Measurements from ENCODE around the gene MPHOSPH6.
"Not testable (repeated sequence)": the region's sequence is repeated elsewhere in the genome, so short reads cannot be mapped to it uniquely, and the experiment has no call there.

MPHOSPH6 gene, protein sequence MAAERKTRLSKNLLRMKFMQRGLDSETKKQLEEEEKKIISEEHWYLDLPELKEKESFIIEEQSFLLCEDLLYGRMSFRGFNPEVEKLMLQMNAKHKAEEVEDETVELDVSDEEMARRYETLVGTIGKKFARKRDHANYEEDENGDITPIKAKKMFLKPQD

DNA sequence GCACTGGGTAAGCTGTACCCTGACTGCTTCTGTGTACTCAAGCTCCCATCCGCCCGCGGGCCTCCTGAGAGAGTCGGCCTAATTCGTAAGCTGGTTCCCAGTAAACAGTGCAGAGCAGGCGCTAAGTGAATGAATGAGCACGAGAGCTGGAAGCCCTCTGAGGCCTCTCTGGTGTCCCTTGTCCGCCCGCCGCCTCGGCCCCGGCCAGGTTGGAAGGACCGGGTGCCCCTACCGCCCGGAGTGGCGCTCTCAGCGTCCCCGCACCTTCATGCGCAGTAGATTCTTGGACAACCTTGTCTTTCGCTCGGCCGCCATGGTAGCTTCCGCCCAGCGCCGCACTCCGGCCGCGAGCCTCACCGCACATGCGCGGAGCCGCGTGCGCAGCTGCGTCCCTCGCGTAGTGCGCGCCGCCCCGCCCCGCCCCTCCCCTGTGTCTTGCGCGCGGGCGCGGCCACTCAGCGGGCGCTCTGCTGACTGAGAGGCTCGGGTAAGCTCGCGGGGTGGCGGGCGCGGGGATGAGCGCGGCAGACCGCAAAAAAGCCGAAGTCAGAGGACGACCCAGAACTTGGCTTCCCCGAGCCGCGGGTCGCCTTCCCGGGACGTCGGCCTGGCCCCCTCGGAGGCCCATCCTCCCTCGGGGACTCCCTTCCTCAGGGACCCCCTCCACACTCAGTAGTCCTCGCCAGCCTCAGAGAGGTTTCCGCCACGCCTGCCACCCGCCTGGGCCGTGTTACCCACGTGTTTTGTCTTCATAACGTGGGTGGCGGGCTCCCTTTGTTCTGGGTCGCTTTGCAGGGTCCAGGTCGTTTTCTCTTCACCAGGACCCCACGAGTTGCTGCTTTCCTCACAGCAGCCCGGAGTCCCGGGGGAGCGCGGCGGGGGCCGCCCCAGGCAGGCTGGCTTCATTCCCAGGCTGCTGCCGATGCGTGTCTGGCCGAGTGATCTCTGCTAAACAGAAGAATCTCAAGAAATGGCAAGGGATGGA lies at the start of gene MPHOSPH6:
TSS of gene MPHOSPH6 (minus strand) at position 364 of the 985 bp plus-strand sequence. CDS start at position 315, 49 bp downstream.
- FAIRE-seq = no peak

DNA sequence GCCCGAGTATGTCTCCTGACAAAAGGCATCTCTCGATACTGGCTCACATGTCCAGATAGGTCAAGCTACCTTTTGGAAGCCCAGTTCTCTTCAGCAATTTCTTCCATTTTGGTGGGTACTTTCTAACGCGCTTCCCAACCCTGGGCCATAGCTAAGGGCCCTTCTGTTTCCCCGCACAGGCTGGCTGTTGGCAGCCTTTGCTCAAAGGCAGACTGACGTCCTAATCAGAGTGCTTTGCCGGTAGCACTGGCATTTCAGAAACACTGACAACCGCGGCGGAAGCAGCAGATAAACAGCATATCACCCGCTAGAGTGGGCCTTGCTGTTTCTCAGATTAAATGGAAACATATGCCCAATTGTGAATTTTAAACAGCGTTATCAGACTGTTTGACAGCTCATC lies 49.3 kb upstream of the MPHOSPH6 start:
- no peak for FAIRE-seq

DNA sequence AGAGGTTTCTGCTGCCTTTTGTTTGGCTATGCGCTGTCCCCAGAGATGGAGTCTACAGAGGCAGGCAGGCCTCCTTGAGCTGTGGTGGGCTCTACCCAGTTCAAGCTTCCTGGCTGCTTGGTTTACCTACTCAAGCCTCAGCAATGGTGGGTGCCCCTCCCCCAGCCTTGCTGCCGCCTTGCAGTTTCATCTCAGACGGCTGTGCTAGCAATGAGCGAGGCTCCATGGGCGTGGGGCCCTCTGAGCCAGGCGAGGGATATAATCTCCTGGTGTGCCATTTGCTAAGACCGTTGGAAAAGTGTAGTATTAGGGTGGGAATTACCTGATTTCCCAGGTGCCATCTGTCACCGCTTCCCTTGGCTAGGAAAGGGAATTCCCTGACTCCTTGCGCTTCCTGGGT lies 39.3 kb upstream of the MPHOSPH6 start:
- FAIRE-seq = not testable (repeated sequence)

DNA sequence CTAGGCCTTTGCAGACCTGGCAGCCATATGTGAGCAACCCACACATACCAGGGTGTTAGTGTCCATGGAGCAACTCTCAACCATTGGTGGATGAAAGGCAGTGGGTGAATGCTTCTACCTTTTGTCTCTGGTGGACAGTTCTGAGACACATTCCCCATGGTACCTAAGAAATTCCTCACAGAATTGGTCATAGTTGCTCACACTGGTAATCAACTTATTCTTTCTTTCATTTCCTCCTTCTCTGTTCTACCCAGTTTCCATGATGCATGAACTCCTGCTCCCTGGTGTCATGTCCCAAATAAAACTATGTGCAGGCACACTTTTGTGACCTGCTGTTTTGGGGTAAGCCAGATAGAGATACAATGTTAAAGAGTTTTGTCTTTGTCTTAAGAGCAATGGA lies 33.2 kb upstream of the MPHOSPH6 start:
- no peak for FAIRE-seq

DNA sequence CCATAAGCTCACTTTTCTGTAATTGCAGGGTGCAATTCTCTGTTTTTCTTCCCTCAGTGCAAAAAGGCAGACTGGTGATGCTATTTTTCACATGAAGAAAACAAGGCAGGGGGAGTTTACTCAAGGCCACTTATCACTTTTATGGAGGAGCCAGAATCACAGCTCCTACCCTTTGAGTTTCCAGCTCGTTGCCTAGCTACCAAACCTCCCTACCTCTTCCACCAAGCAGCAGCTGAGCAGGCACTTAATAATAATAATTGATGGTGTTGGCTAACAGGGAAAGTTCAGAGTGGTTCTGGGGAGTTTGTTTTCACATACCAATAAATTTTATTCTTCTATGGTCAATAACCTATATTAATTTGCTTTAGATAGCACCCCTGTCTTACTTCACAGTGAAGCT lies 31.9 kb upstream of the MPHOSPH6 start:
- FAIRE-seq = no peak

DNA sequence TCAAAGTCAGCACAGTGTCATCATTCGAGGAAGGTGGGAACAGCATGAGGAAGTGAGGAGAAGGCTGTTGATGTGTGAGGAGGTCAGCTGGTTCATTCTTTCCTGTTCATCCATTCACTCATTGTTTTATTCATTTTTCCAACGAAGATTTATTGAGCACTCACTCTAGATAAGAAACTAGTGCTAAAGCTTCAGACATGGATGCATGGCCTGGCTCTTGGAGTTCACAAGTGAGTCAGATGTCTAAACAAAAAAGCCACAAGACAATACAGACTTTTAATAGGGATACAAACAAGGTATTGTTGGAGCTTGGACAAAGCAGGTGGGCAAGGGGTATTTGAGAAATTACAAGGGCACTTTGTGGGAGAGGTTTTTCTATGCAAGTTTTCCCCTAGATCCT lies 31.3 kb upstream of the MPHOSPH6 start:
- no peak for FAIRE-seq

DNA sequence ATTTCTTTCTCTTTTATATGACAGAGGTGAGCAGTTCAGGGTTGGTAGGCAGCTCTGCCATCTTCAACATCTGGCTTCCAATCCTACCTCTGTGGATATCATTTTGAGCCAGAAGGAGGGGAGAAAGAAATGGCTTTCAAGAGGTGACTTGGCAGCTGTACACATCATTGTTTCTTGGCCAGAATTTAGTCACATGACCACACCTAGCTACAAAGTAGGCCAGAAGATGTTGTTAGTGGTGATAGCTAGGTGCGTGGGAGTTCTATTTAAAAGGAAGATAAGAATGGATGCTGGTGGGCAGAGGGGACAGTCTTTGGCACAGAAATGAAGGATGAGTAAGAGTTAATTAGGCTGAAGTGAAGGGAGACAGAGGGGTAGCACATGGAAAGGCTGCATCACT lies 29.2 kb upstream of the MPHOSPH6 start:
- no peak for FAIRE-seq

DNA sequence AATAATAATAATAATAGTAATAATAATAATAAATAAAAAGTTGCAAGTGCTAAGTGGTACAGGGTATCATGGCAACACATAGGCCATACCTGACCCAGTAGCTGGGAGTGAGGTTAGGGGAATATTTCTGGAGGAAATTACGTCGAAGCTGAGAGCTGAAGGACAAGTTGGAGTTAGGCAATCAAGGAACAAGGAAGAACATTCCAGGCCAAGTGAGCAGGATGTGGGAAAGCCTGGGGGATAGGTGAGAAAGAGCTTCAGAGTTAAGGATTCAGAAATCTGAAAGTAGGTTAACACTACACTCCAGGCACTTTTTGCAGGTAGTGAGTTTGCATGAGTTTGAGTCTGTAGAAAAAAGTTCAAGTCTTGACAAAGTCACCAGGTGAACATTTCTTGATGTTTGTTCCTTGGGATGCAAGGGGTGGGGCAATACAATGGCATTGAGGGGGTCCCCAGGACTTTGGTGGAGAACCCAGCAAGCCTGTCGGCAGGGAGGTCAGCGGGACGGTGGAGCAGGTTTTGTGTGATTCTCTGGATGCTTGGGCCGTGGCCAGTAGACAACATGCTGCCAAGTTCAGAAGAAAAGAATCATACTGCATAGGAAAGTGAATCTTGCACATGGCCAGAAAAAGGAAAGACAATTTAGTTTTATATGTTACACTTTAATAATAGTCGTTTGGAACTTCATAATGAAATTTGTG lies 27.7 kb upstream of the MPHOSPH6 start:
- FAIRE-seq = no peak

DNA sequence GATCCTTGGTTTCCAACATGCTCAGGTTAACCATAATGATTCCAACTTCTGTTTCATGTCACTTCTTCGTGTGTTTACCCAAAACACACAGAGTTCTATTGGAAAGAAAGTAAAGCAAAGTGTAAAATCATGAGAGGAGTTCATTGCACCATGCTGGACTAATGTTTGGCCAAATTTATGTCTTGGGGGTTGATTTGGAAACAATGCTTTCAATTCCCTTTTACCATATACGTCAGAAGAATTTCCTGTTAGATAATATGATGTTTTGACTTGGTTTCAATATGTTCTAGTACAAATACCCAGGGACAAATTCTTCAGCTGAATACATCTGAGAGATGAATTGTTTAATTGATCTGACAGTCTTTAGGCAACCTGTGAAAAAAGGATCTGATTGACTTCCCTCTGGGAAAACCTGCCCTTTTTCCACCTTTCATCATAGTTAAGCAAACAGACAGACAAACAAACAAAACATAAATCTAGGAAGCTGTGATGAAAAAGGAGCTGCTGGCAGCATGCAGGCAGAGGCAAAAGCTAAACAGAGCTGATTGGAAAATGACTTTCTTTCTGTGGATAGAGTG lies 26.0 kb upstream of the MPHOSPH6 start:
- no peak for FAIRE-seq

DNA sequence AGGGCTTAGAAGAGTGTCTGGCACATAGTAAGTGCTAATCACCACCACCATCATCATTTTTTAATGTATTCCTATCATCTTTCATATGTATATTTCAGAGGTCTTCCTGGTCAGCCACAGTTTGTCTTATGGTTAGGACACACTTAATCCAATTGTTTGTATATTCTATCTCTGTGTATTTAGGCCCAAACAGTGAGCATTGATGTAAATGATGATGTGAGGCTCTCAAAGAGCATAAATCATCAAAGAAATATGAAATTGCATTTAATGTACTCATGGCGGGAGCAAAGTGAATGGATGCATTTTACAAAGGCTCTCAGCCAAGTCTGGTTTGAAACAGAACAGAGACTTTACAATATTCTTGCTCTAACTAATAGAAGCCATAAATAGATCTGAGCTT lies 24.1 kb upstream of the MPHOSPH6 start:
- no peak for FAIRE-seq

DNA sequence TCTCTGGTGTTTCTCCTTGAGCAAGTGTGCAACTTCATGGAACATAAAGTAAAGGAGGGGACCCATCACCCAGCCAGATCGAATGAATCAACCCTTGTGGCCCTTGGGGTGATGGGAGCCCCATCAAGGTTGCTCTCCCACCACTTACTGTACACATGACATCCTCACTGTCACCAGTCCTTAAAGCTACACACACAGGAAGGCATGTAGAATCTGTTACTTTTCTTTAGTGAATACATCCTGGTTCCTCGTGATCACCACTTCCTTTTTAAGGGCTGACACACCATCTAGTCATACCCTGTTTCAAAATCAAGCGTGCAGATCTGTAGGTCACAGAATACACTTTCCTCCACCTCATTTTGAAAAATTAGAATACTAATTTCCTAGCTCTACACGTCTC lies 22.6 kb upstream of the MPHOSPH6 start:
- no peak for FAIRE-seq

DNA sequence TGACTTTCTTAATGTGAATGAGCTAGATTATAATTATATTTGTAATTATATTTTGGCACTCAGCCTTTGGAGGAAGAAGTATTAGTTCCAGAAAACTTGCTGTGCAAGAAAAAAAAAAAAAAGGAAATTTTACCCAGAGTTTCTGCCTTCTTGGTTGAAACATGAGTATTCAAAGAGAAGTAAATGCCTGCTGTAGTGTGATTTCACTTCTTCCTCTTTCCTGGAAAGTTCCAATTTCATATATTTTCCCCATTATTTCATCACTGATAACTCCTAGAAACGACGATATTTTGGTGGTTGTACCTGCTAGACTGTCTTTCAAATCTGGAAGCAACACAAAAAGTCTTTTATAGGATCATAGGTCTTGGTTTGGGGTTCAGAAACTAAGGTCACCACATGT lies 20.4 kb upstream of the MPHOSPH6 start:
- no peak for FAIRE-seq

DNA sequence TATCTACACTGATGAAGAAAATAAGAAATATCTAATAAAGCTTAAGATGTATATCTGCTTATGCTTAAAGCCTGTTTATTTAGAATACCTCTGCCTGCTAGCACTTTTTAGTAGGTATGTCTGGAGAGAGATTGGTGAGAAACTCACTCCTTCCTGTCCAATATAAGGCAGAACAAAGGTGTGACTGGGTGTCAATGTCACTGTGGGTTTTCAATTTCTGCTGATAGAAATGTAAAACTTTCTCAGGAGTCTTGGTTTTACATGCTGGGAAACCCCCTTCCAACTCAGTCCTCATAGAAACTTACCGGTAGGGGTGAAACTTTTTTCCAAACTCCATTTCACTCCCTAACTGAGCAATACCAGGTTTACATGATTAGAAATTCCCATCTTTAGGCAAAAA lies 17.8 kb upstream of the MPHOSPH6 start:
- no peak for FAIRE-seq

DNA sequence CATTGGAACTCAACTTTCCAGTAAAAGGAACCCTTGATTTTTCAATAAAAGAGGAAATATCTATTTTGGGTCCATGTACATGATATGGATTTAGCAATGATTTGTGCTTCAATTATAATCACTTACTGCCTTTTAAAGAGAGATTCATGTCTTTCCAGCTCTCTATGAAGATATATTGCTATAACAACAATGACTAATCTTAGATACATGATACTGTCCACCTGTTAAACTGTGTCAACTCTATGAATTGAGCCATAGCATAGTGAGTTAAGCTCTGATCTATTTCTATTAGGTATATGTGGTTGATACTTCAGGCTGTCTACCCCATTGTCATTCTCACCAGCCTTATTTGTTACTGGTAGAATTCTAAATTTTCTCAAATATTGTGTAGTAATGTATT lies 15.0 kb upstream of the MPHOSPH6 start:
- no peak for FAIRE-seq

DNA sequence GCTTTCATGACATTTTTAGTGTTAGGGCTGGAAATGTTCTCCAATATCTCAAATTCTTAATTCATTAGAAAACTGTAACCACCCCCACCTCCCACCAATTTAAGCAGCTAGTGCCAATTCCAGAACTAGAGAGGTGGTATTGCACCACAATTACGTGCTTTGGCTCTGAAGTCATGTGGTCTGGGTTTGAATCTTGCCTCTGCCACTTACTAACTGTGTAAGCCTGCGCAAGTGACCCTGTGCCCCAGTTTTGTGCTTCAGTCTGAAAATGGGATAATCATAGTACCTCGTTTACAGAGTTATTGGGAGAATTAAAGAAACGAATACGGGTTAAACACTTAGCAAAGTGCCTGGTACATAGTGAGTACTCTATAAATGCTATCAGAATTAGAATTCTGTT lies 14.2 kb upstream of the MPHOSPH6 start:
- FAIRE-seq = no peak

DNA sequence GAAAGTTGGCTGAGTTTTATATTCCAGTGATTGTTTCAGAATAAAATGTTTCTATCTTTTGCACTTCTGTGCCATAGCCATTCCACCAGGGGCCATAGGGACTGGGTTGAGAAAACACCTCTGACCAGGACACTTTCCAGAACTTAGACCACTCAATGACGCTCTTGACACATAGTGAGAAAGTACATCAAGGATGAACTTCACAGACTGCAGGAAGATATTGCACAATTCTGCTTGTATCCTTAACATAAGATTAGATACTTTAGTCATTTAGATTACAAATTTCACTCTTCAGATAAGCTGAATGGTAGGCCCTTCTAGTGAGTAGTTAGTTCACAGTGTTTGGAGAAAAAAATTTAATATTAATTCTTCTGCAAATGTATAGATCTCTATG lies 13.0 kb upstream of the MPHOSPH6 start:
- no peak for FAIRE-seq

DNA sequence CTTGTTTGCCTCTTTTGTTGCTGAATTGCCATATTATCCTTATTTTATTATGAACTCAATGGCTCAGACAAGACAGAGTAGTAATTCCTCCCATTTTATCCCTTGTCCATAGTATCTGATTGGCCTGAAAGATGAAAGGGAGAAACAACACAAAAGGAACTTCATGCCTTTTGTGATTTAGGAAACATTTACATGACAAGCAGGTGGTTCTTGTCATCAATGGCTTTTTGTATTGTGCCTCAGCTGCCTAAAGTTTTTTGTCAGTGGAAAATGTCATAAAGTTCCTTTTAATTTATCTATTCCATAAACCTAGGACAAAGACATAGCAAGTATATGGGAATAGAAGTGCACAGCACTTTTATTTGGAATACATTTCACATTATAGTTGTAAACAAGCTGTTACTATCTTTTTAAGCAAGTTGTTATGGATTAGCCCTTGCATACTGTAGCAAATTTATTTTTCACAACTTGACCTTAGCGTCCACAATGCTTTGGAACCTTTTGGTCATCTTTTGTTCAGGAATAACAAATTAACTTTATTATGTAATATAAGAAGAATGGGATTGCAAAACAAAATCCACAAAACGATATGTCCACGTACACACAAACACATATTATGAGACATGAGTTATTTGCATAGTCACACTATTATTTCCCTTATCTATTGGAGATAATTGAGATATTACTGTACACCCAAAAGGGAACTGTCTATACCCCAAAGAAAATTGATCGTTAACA lies 12.4 kb upstream of the MPHOSPH6 start:
- FAIRE-seq = no peak

DNA sequence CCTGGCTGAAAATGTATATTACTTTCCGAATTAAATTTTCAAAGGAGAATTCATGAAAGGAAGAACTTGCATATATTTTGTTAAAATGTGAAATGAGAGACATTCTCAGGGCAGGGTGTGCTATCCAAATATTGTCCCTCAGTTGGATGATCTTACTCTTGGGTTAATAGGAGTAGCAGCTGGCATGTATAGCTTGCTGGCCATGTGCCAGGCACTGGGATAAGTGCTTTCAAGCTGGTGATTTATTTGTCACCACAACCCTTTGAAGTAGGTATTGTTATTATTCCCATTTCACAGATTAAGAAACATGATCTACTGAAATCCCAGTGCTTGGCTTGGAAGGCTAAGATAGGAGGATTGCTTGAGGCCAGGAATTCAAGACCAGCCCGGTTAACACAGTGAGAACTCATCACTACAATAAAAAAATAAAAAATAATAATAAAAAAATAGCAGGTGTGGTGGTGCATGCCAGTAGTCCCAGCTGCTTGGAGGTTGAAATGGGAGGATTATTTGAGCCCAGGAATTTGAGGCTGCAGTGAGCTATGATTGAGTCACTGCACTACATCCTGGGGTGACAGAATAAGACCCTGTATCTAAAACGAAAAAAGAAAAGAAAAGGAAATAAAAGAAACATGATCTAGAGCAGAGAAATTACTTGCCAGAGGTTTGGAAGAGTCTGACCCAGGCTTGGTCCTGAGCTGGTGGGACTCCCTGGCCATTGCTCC lies 11.6 kb upstream of the MPHOSPH6 start:
- no peak for FAIRE-seq

DNA sequence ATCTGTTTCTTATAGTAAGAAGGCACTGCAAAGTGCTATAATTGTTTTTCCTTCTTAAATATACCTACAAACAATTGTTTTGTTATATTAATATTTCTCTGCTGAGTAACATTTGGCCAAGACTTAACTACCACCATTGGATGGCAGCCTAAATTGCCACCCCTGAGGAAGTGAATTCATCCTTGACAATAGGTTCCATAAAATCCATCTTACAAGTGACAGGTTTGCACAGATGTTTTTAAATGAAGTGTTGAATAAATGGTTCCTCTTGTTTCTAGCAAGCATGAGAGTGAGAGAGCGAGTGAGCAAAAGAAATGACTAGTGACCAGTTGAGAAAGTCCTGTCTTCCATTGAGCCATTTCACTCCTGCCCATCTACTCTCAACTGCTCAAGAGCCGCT lies 8.3 kb upstream of the MPHOSPH6 start:
- no peak for FAIRE-seq

DNA sequence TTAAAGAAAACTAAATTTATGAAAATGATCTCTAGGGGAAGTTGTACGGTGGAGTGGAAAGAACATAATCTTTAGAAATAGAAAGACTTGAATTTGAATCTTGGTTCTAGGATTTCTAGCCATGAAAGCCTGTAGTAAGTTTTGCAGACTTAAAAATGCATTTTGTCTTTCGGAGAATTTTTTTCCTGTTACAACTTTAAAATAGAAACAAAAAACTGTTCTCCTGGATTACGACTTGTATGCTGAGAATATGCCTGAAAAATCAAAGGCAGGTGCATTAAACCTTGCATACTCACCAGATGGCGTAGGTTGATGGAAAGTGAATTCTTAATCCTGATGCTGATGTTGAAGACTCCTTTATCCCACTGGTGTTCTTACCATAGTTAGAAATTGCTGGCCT lies 7.5 kb upstream of the MPHOSPH6 start:
- no peak for FAIRE-seq

DNA sequence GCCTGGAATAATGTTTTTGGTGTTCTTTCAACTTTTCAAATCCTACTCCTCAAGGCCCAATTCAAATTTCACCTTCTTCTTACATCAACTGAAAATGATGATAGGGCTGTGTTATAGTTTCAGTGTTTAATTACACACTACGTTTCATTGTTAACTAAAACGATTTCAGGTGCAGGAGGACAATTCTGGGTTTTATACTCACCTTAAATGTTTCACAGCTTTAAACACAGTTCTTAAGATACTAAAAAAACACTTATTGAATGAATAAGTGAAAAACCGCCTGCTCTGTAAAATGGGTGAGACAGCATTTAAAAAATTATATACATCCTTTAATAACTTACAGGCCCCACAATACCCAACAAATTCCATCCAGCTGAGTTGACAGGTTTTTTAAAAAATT lies 6.2 kb upstream of the MPHOSPH6 start:
- FAIRE-seq = no peak

DNA sequence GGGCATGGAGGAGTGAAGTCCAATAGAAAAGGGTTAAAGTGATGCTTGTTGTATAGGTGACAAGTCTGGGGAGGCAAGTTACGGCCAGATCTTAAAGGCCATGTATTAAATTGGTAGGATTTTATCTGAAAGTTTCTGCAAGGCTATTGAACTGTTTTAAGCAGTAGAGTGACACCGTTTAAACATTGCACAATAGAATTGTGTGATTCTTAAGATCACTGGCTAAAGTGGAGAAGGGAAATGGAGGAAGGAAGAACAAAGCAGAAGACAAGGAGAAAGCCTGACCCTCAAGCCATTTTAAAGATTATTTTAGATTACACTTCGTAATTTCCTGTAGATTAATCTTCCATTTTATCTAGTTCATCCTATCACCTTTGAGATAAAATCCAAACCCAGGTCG lies 5.6 kb upstream of the MPHOSPH6 start:
- FAIRE-seq = no peak

All from TTC549 (cell line).